ENCODE data around the gene C16orf89.

The C16orf89 gene

GRCh38 chr16:5069048-5069447, 3.3 kb upstream of the C16orf89 start:
- Histone ChIP-seq H3K27me3 (ENCODE audit: insufficient read depth, insufficient read length) (no peaks in the 10 kb centered on the region), H3K36me3 (ENCODE audit: insufficient read depth, insufficient read length, low read length) (peaks cover 10% of the 10 kb centered on the region), H3K9me3 (ENCODE audit: insufficient read depth, low read length) (no peaks in the 10 kb centered on the region), H3K4me3 (ENCODE audit: insufficient read length, low read depth) (no peak overlapping the region), H3K9ac (ENCODE audit: insufficient read length, low read depth) (no peak overlapping the region), H3K4me1 (ENCODE audit: insufficient read depth, insufficient read length) (peaks cover 8% of the 10 kb centered on the region)
- no peak for DNase-seq (ENCODE audit: low read depth, low spot score)
- TF ChIP-seq ZNF274 (IDR thresholded peaks at IDR 0.05; ENCODE audit: low read depth, low read length) (no peak), YY1 (IDR thresholded peaks at IDR 0.05; ENCODE audit: insufficient read depth, insufficient read length) (no peak), SUZ12 (IDR thresholded peaks at IDR 0.05; ENCODE audit: extremely low read depth, insufficient read depth, insufficient read length) (no peak)

GRCh38 chr16:5066511-5066910, 755 bp upstream of the C16orf89 start:
- no peak for DNase-seq (ENCODE audit: low read depth, low spot score)
- H3K27me3 ChIP-seq (ENCODE audit: insufficient read depth, insufficient read length): no peaks in the 10 kb centered on the region
- no peaks in the 10 kb centered on the region for H3K9me3 ChIP-seq (ENCODE audit: insufficient read depth, low read length)
- no peak overlapping the region for H3K4me3 ChIP-seq (ENCODE audit: insufficient read length, low read depth)
- peaks cover 18% of the 10 kb centered on the region for H3K4me1 ChIP-seq (ENCODE audit: insufficient read depth, insufficient read length)
- H3K36me3 ChIP-seq (ENCODE audit: insufficient read depth, insufficient read length, low read length): no peaks in the 10 kb centered on the region
- H3K9ac ChIP-seq (ENCODE audit: insufficient read length, low read depth): no peak overlapping the region
- TF ChIP-seq SUZ12 (IDR thresholded peaks at IDR 0.05; ENCODE audit: extremely low read depth, insufficient read depth, insufficient read length) (no peak), YY1 (IDR thresholded peaks at IDR 0.05; ENCODE audit: insufficient read depth, insufficient read length) (no peak), ZNF274 (IDR thresholded peaks at IDR 0.05; ENCODE audit: low read depth, low read length) (no peak)

DNA sequence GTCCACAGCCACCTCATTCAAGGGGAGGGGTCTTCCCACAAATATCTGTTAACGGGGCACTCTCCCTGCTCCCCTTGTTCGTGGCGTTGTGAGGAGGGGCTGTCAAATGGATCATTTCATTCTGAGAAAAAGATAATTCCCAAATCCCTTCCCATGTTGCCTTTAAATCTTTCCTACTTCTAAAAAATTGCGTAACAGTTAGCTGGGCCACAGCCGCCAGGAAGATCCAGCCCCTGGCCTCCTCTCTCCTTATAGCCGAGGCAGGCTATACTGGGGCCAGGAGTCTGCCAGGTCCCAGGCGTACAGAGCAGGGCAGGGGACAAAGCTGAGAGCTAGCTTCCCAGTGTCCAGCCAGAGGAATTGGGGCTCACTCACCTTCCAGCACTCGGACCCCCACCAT, 430 bp downstream of the C16orf89 start:
- Histone ChIP-seq H3K4me3 (ENCODE audit: insufficient read length, low read depth) (no peak overlapping the region), H3K36me3 (ENCODE audit: insufficient read depth, insufficient read length, low read length) (no peaks in the 10 kb centered on the region), H3K27me3 (ENCODE audit: insufficient read depth, insufficient read length) (no peaks in the 10 kb centered on the region), H3K9me3 (ENCODE audit: insufficient read depth, low read length) (no peaks in the 10 kb centered on the region), H3K4me1 (ENCODE audit: insufficient read depth, insufficient read length) (peaks cover 19% of the 10 kb centered on the region), H3K9ac (ENCODE audit: insufficient read length, low read depth) (peak overlapping the region; percentile 62)
- DNase-seq (ENCODE audit: low read depth, low spot score): no peak
- TF ChIP-seq YY1 (IDR thresholded peaks at IDR 0.05; ENCODE audit: insufficient read depth, insufficient read length) (no peak), SUZ12 (IDR thresholded peaks at IDR 0.05; ENCODE audit: extremely low read depth, insufficient read depth, insufficient read length) (no peak), ZNF274 (IDR thresholded peaks at IDR 0.05; ENCODE audit: low read depth, low read length) (no peak)

GRCh38 chr16:5064915-5065314, 841 bp downstream of the C16orf89 start:
- no peak for TF ChIP-seq SUZ12 (IDR thresholded peaks at IDR 0.05; ENCODE audit: extremely low read depth, insufficient read depth, insufficient read length)
- TF ChIP-seq ZNF274 (IDR thresholded peaks at IDR 0.05; ENCODE audit: low read depth, low read length): no peak
- TF ChIP-seq YY1 (IDR thresholded peaks at IDR 0.05; ENCODE audit: insufficient read depth, insufficient read length): no peak
- Histone ChIP-seq H3K4me3 (ENCODE audit: insufficient read length, low read depth) (no peak overlapping the region), H3K4me1 (ENCODE audit: insufficient read depth, insufficient read length) (peaks cover 23% of the 10 kb centered on the region), H3K36me3 (ENCODE audit: insufficient read depth, insufficient read length, low read length) (no peaks in the 10 kb centered on the region), H3K9ac (ENCODE audit: insufficient read length, low read depth) (no peak overlapping the region), H3K27me3 (ENCODE audit: insufficient read depth, insufficient read length) (no peaks in the 10 kb centered on the region), H3K9me3 (ENCODE audit: insufficient read depth, low read length) (no peaks in the 10 kb centered on the region)
- no peak for DNase-seq (ENCODE audit: low read depth, low spot score)

DNA sequence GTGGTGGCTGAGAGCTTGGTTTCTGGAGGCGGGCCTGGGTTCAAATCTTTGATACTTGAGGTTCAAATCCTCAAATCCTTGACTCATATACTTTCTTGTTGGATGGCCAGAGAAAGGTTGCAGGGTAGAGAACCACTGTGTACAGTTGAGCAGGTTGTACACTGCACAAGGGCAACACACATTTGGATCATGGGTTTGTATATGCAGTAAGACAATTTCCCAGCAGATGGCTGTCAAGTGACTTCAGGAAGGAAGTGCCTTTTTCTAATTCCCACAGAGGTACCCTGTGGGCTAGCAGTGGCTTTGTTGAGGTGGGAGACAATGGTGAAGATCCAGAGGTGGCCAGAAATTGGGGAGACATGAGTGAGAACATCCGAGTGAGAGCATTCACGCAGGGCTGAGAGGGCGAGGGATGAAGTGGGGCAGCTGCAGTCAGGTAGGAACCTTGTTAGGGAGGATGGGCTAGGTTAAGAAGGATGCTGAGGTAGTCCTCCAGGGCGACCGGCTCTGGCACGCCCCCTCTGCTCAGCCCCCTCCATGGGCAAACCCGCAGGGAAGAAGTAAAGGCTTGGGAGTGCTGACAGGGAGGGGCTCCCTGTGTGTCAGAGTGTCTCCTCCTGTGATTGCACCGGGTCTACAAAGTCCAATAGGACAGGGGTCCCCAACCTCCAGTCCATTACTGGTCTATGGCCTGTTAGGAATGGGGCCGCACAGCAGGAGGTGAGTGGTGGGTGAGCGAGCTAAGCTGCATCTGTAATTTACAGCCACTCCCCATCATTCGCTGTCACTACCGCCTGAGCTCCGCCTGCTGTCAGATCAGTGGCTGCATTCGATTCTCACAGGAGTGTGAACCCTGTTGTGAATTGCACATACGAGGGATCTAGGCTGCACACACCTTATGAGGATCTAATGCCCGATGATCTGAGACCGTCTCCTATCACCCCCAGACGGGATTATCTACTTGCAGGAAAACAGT, 2.7 kb downstream of the C16orf89 start:
- DNase-seq (ENCODE audit: low read depth, low spot score): no peak
- no peaks in the 10 kb centered on the region for H3K27me3 ChIP-seq (ENCODE audit: insufficient read depth, insufficient read length)
- no peak for TF ChIP-seq ZNF274 (IDR thresholded peaks at IDR 0.05; ENCODE audit: low read depth, low read length)
- TF ChIP-seq YY1 (IDR thresholded peaks at IDR 0.05; ENCODE audit: insufficient read depth, insufficient read length): no peak
- no peak for TF ChIP-seq SUZ12 (IDR thresholded peaks at IDR 0.05; ENCODE audit: extremely low read depth, insufficient read depth, insufficient read length)
- peaks cover 26% of the 10 kb centered on the region for H3K4me1 ChIP-seq (ENCODE audit: insufficient read depth, insufficient read length)
- H3K9me3 ChIP-seq (ENCODE audit: insufficient read depth, low read length): no peaks in the 10 kb centered on the region
- H3K9ac ChIP-seq (ENCODE audit: insufficient read length, low read depth): no peak overlapping the region
- no peak overlapping the region for H3K4me3 ChIP-seq (ENCODE audit: insufficient read length, low read depth)
- H3K36me3 ChIP-seq (ENCODE audit: insufficient read depth, insufficient read length, low read length): no peaks in the 10 kb centered on the region

DNA sequence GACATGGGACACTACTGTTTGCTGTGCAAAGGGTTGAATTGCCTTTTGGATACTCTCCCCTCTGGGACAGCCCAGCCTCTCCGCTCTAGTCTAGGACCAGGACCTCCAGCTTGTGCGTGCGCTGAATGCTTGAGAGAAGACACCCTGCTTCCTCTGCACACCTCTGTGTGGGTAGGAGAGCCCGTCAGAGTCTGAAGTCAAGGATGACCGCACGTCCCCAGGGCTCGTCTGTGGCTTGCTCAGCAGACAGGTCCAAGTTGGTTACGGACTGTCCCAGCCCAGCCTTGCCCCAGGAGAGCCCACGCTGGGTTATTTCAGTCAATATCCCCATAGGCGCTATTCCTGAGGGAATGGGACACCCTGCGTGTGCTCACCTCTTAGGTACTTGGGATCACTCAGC, 3.7 kb downstream of the C16orf89 start:
- Histone ChIP-seq H3K36me3 (ENCODE audit: insufficient read depth, insufficient read length, low read length) (no peaks in the 10 kb centered on the region), H3K27me3 (ENCODE audit: insufficient read depth, insufficient read length) (no peaks in the 10 kb centered on the region), H3K4me1 (ENCODE audit: insufficient read depth, insufficient read length) (peaks cover 26% of the 10 kb centered on the region), H3K9ac (ENCODE audit: insufficient read length, low read depth) (no peak overlapping the region), H3K9me3 (ENCODE audit: insufficient read depth, low read length) (no peaks in the 10 kb centered on the region), H3K4me3 (ENCODE audit: insufficient read length, low read depth) (no peak overlapping the region)
- TF ChIP-seq SUZ12 (IDR thresholded peaks at IDR 0.05; ENCODE audit: extremely low read depth, insufficient read depth, insufficient read length): no peak
- TF ChIP-seq ZNF274 (IDR thresholded peaks at IDR 0.05; ENCODE audit: low read depth, low read length): no peak
- no peak for TF ChIP-seq YY1 (IDR thresholded peaks at IDR 0.05; ENCODE audit: insufficient read depth, insufficient read length)
- no peak for DNase-seq (ENCODE audit: low read depth, low spot score)

DNA sequence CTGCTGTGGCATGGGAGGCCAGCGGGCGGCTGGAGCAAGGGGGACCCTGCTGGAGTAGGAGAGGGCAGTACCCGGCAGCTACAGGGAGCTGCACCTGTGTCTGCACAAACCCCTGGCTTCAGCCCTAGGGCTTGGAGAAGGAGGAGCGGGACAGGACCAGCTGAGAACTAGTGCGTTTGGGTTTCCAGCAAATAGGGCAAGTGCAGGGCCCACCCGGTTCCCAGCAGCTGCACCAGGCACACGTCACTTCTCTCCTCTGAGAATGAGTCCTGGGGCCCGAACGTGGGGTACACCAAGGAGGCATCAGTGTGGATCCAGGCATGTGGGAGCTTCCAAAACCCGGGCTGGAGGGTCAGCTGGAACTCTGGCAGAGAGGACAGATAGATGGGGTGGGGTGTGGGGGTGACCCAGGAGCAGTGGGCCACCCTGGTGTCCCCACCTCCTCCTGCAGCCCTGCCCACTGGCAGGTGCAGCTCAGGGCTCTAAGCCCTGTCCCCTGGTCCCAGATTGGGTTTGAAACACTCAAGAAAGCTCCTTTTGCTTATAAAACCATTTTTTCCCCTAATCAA, 5.6 kb downstream of the C16orf89 start:
- Histone ChIP-seq H3K27me3 (ENCODE audit: insufficient read depth, insufficient read length) (no peaks in the 10 kb centered on the region), H3K9me3 (ENCODE audit: insufficient read depth, low read length) (no peaks in the 10 kb centered on the region), H3K4me1 (ENCODE audit: insufficient read depth, insufficient read length) (peaks cover 18% of the 10 kb centered on the region), H3K36me3 (ENCODE audit: insufficient read depth, insufficient read length, low read length) (peaks cover 4% of the 10 kb centered on the region), H3K9ac (ENCODE audit: insufficient read length, low read depth) (peak overlapping the region; percentile 79), H3K4me3 (ENCODE audit: insufficient read length, low read depth) (no peak overlapping the region)
- no peak for DNase-seq (ENCODE audit: low read depth, low spot score)
- TF ChIP-seq ZNF274 (IDR thresholded peaks at IDR 0.05; ENCODE audit: low read depth, low read length): no peak
- TF ChIP-seq YY1 (IDR thresholded peaks at IDR 0.05; ENCODE audit: insufficient read depth, insufficient read length): no peak
- no peak for TF ChIP-seq SUZ12 (IDR thresholded peaks at IDR 0.05; ENCODE audit: extremely low read depth, insufficient read depth, insufficient read length)
